ENCODE data around the gene ZNF423.

DNA sequence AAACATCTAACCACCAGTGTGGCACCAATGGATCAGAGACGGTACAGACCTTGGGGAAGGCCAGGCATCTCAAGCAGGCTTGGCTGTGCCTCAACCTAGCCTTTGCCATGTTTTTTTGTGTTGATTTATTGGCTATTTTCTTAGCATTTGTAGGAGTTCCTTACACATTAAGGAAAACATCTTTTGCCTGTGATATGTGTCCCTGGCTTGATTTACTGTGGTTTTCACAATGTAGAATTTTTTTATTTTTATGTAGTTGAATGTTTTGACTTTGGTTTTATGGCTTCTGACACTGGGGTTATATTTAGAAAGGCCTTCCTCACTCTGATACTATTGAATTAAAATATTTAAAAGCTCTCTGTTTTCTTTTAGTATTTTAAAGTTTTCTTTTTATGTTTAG lies 132.6 kb downstream of the ZNF423 start:
- TF ChIP-seq, protein P1, sequence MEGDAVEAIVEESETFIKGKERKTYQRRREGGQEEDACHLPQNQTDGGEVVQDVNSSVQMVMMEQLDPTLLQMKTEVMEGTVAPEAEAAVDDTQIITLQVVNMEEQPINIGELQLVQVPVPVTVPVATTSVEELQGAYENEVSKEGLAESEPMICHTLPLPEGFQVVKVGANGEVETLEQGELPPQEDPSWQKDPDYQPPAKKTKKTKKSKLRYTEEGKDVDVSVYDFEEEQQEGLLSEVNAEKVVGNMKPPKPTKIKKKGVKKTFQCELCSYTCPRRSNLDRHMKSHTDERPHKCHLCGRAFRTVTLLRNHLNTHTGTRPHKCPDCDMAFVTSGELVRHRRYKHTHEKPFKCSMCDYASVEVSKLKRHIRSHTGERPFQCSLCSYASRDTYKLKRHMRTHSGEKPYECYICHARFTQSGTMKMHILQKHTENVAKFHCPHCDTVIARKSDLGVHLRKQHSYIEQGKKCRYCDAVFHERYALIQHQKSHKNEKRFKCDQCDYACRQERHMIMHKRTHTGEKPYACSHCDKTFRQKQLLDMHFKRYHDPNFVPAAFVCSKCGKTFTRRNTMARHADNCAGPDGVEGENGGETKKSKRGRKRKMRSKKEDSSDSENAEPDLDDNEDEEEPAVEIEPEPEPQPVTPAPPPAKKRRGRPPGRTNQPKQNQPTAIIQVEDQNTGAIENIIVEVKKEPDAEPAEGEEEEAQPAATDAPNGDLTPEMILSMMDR (IDR thresholded peaks at IDR 0.05) = no peak
- TF ChIP-seq POLR2A (IDR thresholded peaks at IDR 0.05) = no peak

All from right lobe of liver (tissue), 4 donors.